ENCODE results near the gene TBC1D5. TPM values are rescaled to one million over a fixed set of nuclear protein-coding genes. Genes with fewer than 3 reads are reported as not detected.
"Not testable (repeated sequence)": the region's sequence is repeated elsewhere in the genome, so short reads cannot be mapped to it uniquely, and the experiment has no call there.

The TBC1D5 gene
- total and polyA plus RNA-seq, 2 of the 8 experiments (the other 6 are each of a cell fraction or from before 2014, with no cell fraction given) = 11.0 to 22.9 TPM

DNA sequence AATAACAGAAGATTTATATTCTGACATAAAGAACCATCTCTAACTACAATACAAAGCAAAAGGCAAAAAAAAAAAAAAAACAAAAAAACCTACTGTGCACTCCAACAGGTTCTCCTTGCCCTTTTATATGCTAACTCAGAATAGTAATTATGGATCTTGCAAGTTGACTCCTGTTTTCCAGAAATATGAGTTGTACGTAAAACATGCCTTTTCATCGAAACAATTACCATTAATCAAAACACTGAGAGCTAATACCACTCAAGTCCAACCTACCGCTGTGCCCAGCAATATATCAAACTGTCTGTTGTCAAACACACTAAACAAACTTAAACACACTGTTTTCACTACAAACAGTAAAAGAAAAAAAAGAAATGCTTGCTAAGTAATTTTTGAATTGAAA is 389.8 kb downstream of the TBC1D5 start (continued):
- TF ChIP-seq ZNF274 (IDR thresholded peaks at IDR 0.05; ENCODE audit: borderline replicate concordance, extremely low read depth, low read length) = no peak
- TF ChIP-seq SIRT6 (IDR thresholded peaks at IDR 0.05; ENCODE audit: low read length) = no peak
- TF ChIP-seq TCF12 (IDR thresholded peaks at IDR 0.05; ENCODE audit: low read depth, low read length) = no peak
- TF ChIP-seq, protein P1, sequence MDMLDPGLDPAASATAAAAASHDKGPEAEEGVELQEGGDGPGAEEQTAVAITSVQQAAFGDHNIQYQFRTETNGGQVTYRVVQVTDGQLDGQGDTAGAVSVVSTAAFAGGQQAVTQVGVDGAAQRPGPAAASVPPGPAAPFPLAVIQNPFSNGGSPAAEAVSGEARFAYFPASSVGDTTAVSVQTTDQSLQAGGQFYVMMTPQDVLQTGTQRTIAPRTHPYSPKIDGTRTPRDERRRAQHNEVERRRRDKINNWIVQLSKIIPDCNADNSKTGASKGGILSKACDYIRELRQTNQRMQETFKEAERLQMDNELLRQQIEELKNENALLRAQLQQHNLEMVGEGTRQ (IDR thresholded peaks at IDR 0.05; ENCODE audit: low read length) = no peak
- TF ChIP-seq GTF2F1 (IDR thresholded peaks at IDR 0.05; ENCODE audit: borderline replicate concordance, low read depth, low read length) = no peak

DNA sequence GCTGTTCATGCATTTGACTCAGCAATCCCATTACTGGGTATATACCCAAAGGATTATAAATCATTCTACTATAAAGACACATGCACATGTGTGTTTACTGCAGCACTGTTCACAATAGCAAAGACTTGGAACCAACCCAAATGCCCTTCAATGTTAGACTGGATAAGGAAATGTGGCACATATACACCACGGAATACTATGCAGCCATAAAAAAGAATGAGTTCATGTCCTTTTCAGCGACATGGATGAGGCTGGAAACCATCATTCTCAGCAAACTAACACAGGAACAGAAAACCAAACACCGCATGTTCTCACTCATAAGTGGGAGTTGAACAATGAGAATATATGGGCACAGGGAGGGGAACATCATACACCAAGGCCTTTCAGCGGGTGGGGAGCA is 391.2 kb downstream of the TBC1D5 start:
- H3K4me1 ChIP-seq (replicated peaks in 1 of 4; ENCODE audit: control insufficient read depth in 3 of 4, insufficient read depth in 4 of 4, low read length in 3 of 4); H2AFZ ChIP-seq (ENCODE audit: low read length); H3K4me2 ChIP-seq (ENCODE audit: insufficient read depth in 1 of 2, low read depth in 2 of 2, low read length in 2 of 2); H4K5ac ChIP-seq (ENCODE audit: insufficient read length, low read depth, low read length); H3K79me1 ChIP-seq (ENCODE audit: low read depth, low read length); H3K27ac ChIP-seq (ENCODE audit: low read depth, low read length); POLR2A ChIA-PET (ENCODE audit: partially characterized antibody); H4K91ac ChIP-seq (replicated peaks; ENCODE audit: insufficient read length, low read length); H4K20me1 ChIP-seq (replicated peaks in 1 of 2; ENCODE audit: control insufficient read depth in 1 of 2, insufficient read depth in 2 of 2, low read length in 2 of 2); H3K14ac ChIP-seq (ENCODE audit: insufficient read length); H3K36me3 ChIP-seq (ENCODE audit: control insufficient read depth in 2 of 4, insufficient read depth in 4 of 4, low read length in 3 of 4); H3K23me2 ChIP-seq (ENCODE audit: low read depth, low read length); H4K8ac ChIP-seq (ENCODE audit: extremely low read depth, insufficient read depth, low read length); H2BK12ac ChIP-seq (ENCODE audit: low read depth, low read length); H2BK120ac ChIP-seq (replicated peaks; ENCODE audit: low read depth, low read length); H3K27me3 ChIP-seq (replicated peaks in 1 of 4; ENCODE audit: control insufficient read depth in 3 of 4, extremely low read depth in 1 of 4, insufficient read depth in 3 of 4, low read length in 3 of 4); H3K18ac ChIP-seq (ENCODE audit: extremely low read depth, low read length); DNase-seq (ENCODE audit: low read depth in 1 of 2, low spot score in 2 of 2); H3K9ac ChIP-seq (replicated peaks in 1 of 4; ENCODE audit: extremely low read depth in 1 of 4, low read depth in 3 of 4, low read length in 3 of 4); H3K79me2 ChIP-seq (ENCODE audit: control insufficient read depth in 1 of 2, insufficient read depth in 2 of 2, low read length in 2 of 2); H2AK5ac ChIP-seq (ENCODE audit: low read depth, low read length); H2BK5ac ChIP-seq (ENCODE audit: low read depth, low read length); H3K4me3 ChIP-seq (ENCODE audit: extremely low read depth in 1 of 4, insufficient read depth in 2 of 4, low read depth in 3 of 4, low read length in 4 of 4); H3K56ac ChIP-seq (replicated peaks; ENCODE audit: insufficient read length, low read depth, low read length); CTCF ChIA-PET (ENCODE audit: partially characterized antibody); H3K23ac ChIP-seq (ENCODE audit: insufficient read length); H2BK20ac ChIP-seq (ENCODE audit: low read length); H3K9me3 ChIP-seq (ENCODE audit: insufficient read depth in 2 of 2, low read depth in 1 of 2, low read length in 1 of 2); H2BK15ac ChIP-seq (ENCODE audit: low read length); FAIRE-seq; H3K4ac ChIP-seq (replicated peaks; ENCODE audit: insufficient read length, low read depth, low read length): not testable (repeated sequence)
- WGBS, 2 experiments (ENCODE audit: extremely low coverage in 1 of 2, insufficient coverage in 1 of 2, insufficient read length in 1 of 2, insufficient replicate concordance in 2 of 2, low coverage in 1 of 2, low lambda C conversion rate in 2 of 2, missing lambda C conversion rate in 1 of 2) = 89% methylated on average over 4 of the region's 4 CpGs; no CpG with 5 or more reads in 1 of the 2 experiments
